Measurements from ENCODE around the gene GPR153. TPM values are rescaled to one million over a fixed set of nuclear protein-coding genes. Genes with fewer than 3 reads are reported as not detected.

GPR153 gene
- total and polyA plus RNA-seq, 2 of the 13 experiments (the other 11 are each of a cell fraction or from before 2014, with no cell fraction given): 0.22 to 0.31 TPM

DNA sequence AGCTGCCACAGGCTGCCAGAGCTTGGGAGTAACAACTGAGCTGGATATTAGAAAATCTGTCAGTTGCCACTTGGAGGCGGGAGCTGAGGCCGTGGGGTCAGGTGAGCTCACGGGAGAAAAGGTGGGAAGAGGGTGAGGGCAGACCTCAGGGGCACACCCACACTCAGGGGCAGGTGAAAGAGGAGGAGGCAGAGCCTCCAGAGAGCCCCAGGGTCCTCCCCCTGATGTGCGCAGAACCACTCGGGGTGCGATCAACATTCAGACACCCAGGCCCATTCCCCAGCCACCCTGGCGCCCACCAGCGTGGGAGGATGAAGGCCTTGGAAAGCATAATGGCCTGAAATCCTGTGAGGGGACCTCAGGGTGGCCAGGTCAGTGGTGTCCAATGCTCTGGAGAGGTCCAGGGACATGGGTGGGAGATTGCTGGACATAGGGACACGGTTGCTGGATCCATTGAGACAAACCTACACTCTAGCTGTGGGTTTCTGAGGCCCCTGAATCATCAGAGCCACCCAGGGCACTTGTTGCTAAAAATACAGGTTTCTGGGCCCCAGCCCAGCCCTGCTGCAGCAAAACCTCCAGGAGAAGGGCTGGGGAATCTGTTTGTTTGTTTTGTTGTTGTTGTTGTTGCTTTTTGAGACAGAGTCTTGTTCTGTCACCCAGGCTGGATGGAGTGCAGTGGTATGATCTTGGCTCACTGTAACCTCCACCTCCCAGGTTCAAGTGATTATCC, 49.4 kb upstream of the GPR153 start:
- H2AFZ ChIP-seq (ENCODE audit: low read length): no peak overlapping the region
- H3K4me3 ChIP-seq (replicated peaks in 1 of 3; ENCODE audit: insufficient read depth in 1 of 3, low read depth in 2 of 3, low read length in 3 of 3): no peak overlapping the region
- H3K27ac ChIP-seq (ENCODE audit: extremely low read length, insufficient read depth, low read length): no peak overlapping the region
- in situ Hi-C loops (cut with HindIII; ENCODE audit: extremely low pct_ligation_motif_present, low pct_unique_long_range_greater_than_20kb): no loop called here
- ChIA-PET CTCF (ENCODE audit: low intra/inter-chr PET ratio, low total read pairs) (no interaction called here), POLR2A (no interaction called here)
- H3K79me2 ChIP-seq (ENCODE audit: insufficient read depth, low read length): no peaks in the 10 kb centered on the region
- no peak for DNase-seq (ENCODE audit: low spot score)
- no peak for ATAC-seq
- H4K20me1 ChIP-seq (ENCODE audit: insufficient read depth, low read length): no peaks in the 10 kb centered on the region
- H3K27me3 ChIP-seq (ENCODE audit: control insufficient read depth in 1 of 2, insufficient read depth in 2 of 2, low read length in 2 of 2): no peaks in the 10 kb centered on the region
- FAIRE-seq: no peak
- intact Hi-C loops (cut with micrococcal nuclease; ENCODE audit: unreplicated experiment): no loop called here
- H3K36me3 ChIP-seq (replicated peaks in 1 of 2; ENCODE audit: control insufficient read depth in 1 of 2, insufficient read depth in 2 of 2, low read length in 2 of 2): peaks cover 5 to 7% of the 10 kb centered on the region in 2 experiments; a peak in 2 of 5 replicates
- H3K9me3 ChIP-seq (ENCODE audit: low read length): no peaks in the 10 kb centered on the region
- H3K9ac ChIP-seq (ENCODE audit: insufficient read depth, low read depth, low read length): no peak overlapping the region
- no peak overlapping the region for H3K4me2 ChIP-seq (ENCODE audit: low read depth, low read length)
- 96% methylated on average over 3 of the region's 9 CpGs for WGBS (ENCODE audit: low lambda C conversion rate)
- no TSS peak for BruUV-seq (replicated peaks)
- H3K4me1 ChIP-seq (ENCODE audit: insufficient read depth, low read length): no peaks in the 10 kb centered on the region
- no peak for TF ChIP-seq ZNF138 (CRISPR knock-in tag; IDR thresholded peaks at IDR 0.05; ENCODE audit: low read depth)
- TF ChIP-seq ZNF337 (CRISPR knock-in tag; IDR thresholded peaks at IDR 0.05; ENCODE audit: borderline replicate concordance, low read depth): no peak
- TF ChIP-seq IRX3 (CRISPR knock-in tag; IDR thresholded peaks at IDR 0.05; ENCODE audit: borderline replicate concordance, low read depth): no peak
- no peak for TF ChIP-seq STAT5B (CRISPR knock-in tag; IDR thresholded peaks at IDR 0.05)
- no peak for TF ChIP-seq SMAD3 (CRISPR knock-in tag; IDR thresholded peaks at IDR 0.05)
- no peak for TF ChIP-seq ZNF749 (CRISPR knock-in tag; IDR thresholded peaks at IDR 0.05; ENCODE audit: borderline replicate concordance)
- TF ChIP-seq, protein P1, sequence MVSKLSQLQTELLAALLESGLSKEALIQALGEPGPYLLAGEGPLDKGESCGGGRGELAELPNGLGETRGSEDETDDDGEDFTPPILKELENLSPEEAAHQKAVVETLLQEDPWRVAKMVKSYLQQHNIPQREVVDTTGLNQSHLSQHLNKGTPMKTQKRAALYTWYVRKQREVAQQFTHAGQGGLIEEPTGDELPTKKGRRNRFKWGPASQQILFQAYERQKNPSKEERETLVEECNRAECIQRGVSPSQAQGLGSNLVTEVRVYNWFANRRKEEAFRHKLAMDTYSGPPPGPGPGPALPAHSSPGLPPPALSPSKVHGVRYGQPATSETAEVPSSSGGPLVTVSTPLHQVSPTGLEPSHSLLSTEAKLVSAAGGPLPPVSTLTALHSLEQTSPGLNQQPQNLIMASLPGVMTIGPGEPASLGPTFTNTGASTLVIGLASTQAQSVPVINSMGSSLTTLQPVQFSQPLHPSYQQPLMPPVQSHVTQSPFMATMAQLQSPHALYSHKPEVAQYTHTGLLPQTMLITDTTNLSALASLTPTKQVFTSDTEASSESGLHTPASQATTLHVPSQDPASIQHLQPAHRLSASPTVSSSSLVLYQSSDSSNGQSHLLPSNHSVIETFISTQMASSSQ (IDR thresholded peaks at IDR 0.05; ENCODE audit: low read depth): no peak
- TF ChIP-seq, protein P1 (CRISPR knock-in tag; IDR thresholded peaks at IDR 0.05; ENCODE audit: borderline replicate concordance): no peak
- TF ChIP-seq, protein P2, sequence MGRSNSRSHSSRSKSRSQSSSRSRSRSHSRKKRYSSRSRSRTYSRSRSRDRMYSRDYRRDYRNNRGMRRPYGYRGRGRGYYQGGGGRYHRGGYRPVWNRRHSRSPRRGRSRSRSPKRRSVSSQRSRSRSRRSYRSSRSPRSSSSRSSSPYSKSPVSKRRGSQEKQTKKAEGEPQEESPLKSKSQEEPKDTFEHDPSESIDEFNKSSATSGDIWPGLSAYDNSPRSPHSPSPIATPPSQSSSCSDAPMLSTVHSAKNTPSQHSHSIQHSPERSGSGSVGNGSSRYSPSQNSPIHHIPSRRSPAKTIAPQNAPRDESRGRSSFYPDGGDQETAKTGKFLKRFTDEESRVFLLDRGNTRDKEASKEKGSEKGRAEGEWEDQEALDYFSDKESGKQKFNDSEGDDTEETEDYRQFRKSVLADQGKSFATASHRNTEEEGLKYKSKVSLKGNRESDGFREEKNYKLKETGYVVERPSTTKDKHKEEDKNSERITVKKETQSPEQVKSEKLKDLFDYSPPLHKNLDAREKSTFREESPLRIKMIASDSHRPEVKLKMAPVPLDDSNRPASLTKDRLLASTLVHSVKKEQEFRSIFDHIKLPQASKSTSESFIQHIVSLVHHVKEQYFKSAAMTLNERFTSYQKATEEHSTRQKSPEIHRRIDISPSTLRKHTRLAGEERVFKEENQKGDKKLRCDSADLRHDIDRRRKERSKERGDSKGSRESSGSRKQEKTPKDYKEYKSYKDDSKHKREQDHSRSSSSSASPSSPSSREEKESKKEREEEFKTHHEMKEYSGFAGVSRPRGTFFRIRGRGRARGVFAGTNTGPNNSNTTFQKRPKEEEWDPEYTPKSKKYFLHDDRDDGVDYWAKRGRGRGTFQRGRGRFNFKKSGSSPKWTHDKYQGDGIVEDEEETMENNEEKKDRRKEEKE (IDR thresholded peaks at IDR 0.05): no peak
- no peak for TF ChIP-seq POLR2AphosphoS5 (IDR thresholded peaks at IDR 0.05; ENCODE audit: low read depth, low read length)
- TF ChIP-seq REST (IDR thresholded peaks at IDR 0.05; ENCODE audit: borderline replicate concordance in 1 of 2, low read depth in 1 of 2, low read length in 2 of 2): no peak
- TF ChIP-seq ZNF768 (CRISPR knock-in tag; IDR thresholded peaks at IDR 0.05): no peak
- no peak for TF ChIP-seq SATB2 (CRISPR knock-in tag; IDR thresholded peaks at IDR 0.05)
- no peak for TF ChIP-seq ZNF556 (CRISPR knock-in tag; IDR thresholded peaks at IDR 0.05; ENCODE audit: borderline replicate concordance)

All from HepG2 (cell line).